ENCODE measurements around the gene CCSER2.

DNA sequence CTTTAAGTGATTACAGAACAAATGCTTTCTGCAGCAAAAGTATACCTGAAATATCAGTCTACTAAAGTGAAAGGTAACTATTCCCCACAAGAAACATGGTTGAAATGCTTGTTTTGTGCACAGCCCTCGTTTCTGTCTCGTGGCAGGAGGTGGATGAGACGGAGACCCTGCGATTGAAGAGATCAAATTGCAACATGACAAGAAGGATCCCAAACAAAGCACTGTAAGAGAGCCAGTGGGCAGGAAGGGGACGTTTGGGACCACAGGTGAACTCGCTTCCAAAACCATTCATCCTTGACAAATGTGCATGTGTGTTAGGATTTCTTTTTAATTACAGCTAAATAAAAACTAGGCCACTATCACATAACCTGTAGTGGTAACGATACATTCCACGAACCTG, 192.6 kb downstream of the CCSER2 start:
- TF ChIP-seq RAD21 (IDR thresholded peaks at IDR 0.05; ENCODE audit: low read depth), result no peak
- TF ChIP-seq, protein P1, sequence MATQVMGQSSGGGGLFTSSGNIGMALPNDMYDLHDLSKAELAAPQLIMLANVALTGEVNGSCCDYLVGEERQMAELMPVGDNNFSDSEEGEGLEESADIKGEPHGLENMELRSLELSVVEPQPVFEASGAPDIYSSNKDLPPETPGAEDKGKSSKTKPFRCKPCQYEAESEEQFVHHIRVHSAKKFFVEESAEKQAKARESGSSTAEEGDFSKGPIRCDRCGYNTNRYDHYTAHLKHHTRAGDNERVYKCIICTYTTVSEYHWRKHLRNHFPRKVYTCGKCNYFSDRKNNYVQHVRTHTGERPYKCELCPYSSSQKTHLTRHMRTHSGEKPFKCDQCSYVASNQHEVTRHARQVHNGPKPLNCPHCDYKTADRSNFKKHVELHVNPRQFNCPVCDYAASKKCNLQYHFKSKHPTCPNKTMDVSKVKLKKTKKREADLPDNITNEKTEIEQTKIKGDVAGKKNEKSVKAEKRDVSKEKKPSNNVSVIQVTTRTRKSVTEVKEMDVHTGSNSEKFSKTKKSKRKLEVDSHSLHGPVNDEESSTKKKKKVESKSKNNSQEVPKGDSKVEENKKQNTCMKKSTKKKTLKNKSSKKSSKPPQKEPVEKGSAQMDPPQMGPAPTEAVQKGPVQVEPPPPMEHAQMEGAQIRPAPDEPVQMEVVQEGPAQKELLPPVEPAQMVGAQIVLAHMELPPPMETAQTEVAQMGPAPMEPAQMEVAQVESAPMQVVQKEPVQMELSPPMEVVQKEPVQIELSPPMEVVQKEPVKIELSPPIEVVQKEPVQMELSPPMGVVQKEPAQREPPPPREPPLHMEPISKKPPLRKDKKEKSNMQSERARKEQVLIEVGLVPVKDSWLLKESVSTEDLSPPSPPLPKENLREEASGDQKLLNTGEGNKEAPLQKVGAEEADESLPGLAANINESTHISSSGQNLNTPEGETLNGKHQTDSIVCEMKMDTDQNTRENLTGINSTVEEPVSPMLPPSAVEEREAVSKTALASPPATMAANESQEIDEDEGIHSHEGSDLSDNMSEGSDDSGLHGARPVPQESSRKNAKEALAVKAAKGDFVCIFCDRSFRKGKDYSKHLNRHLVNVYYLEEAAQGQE (IDR thresholded peaks at IDR 0.05; ENCODE audit: low read depth), result no peak
